ENCODE data around the gene PLIN1.

Gene PLIN1

GRCh38 chr15:89652131-89652530 lies 27.0 kb downstream of the PLIN1 start:
- DNase-seq (ENCODE audit: extremely low spot score) = no peak
- CTCF ChIA-PET = no interaction called here
- TF ChIP-seq HDGF (IDR thresholded peaks at IDR 0.05; ENCODE audit: borderline replicate concordance) = no peak
- TF ChIP-seq SP1 (IDR thresholded peaks at IDR 0.05) = no peak
- TF ChIP-seq PKNOX1 (IDR thresholded peaks at IDR 0.05) = no peak
- TF ChIP-seq SUZ12 (IDR thresholded peaks at IDR 0.05) = no peak
- TF ChIP-seq BHLHE40 (IDR thresholded peaks at IDR 0.05; ENCODE audit: borderline replicate concordance) = no peak
- no peak for TF ChIP-seq ZNF384 (IDR thresholded peaks at IDR 0.05)
- no peak for TF ChIP-seq FOXK2 (IDR thresholded peaks at IDR 0.05)
- POLR2A ChIA-PET = no interaction called here

GRCh38 chr15:89649716-89650115 lies 29.5 kb downstream of the PLIN1 start:
- ChIA-PET POLR2A (no interaction called here), CTCF (no interaction called here)
- TF ChIP-seq TARDBP (IDR thresholded peaks at IDR 0.05) (no peak), ELF4 (IDR thresholded peaks at IDR 0.05) (no peak), HDGF (IDR thresholded peaks at IDR 0.05; ENCODE audit: borderline replicate concordance) (no peak), ARNT (IDR thresholded peaks at IDR 0.05) (no peak), FOXK2 (IDR thresholded peaks at IDR 0.05) (no peak), NFRKB (IDR thresholded peaks at IDR 0.05) (no peak), PKNOX1 (IDR thresholded peaks at IDR 0.05) (no peak), SUZ12 (IDR thresholded peaks at IDR 0.05) (no peak), FOXA1 (IDR thresholded peaks at IDR 0.05) (no peak), BHLHE40 (IDR thresholded peaks at IDR 0.05; ENCODE audit: borderline replicate concordance) (no peak), ZNF384 (IDR thresholded peaks at IDR 0.05) (no peak), SP1 (IDR thresholded peaks at IDR 0.05) (no peak), FOXM1 (IDR thresholded peaks at IDR 0.05; ENCODE audit: borderline replicate concordance) (no peak), LEF1 (IDR thresholded peaks at IDR 0.05; ENCODE audit: borderline replicate concordance) (no peak), CTBP1 (IDR thresholded peaks at IDR 0.05; ENCODE audit: borderline replicate concordance) (no peak), L3MBTL2 (conservative IDR thresholded peaks at IDR 0.05) (no peak)
- no peak for DNase-seq (ENCODE audit: extremely low spot score)

GRCh38 chr15:89649013-89649625 lies 30.0 kb downstream of the PLIN1 start:
- DNase-seq (ENCODE audit: extremely low spot score) = no peak
- CTCF ChIA-PET = no interaction called here
- no peak for TF ChIP-seq LEF1 (IDR thresholded peaks at IDR 0.05; ENCODE audit: borderline replicate concordance)
- TF ChIP-seq ARNT (IDR thresholded peaks at IDR 0.05) = no peak
- no peak for TF ChIP-seq PKNOX1 (IDR thresholded peaks at IDR 0.05)
- TF ChIP-seq HDGF (IDR thresholded peaks at IDR 0.05; ENCODE audit: borderline replicate concordance) = no peak
- TF ChIP-seq L3MBTL2 (conservative IDR thresholded peaks at IDR 0.05) = no peak
- TF ChIP-seq SUZ12 (IDR thresholded peaks at IDR 0.05) = no peak
- no peak for TF ChIP-seq FOXA1 (IDR thresholded peaks at IDR 0.05)
- TF ChIP-seq SP1 (IDR thresholded peaks at IDR 0.05) = no peak
- TF ChIP-seq BHLHE40 (IDR thresholded peaks at IDR 0.05; ENCODE audit: borderline replicate concordance) = no peak
- no peak for TF ChIP-seq ZNF384 (IDR thresholded peaks at IDR 0.05)
- no peak for TF ChIP-seq FOXM1 (IDR thresholded peaks at IDR 0.05; ENCODE audit: borderline replicate concordance)
- TF ChIP-seq ELF4 (IDR thresholded peaks at IDR 0.05) = no peak
- no peak for TF ChIP-seq NFRKB (IDR thresholded peaks at IDR 0.05)
- no peak for TF ChIP-seq TARDBP (IDR thresholded peaks at IDR 0.05)
- TF ChIP-seq FOXK2 (IDR thresholded peaks at IDR 0.05) = no peak
- TF ChIP-seq CTBP1 (IDR thresholded peaks at IDR 0.05; ENCODE audit: borderline replicate concordance) = no peak
- POLR2A ChIA-PET = no interaction called here

- no peak for DNase-seq (ENCODE audit: extremely low spot score)
- POLR2A ChIA-PET = interaction anchor here (1.5 to 2.4 kb wide), 2 partner anchors 17 to 102 kb away, joined by 6 to 8 read pairs; partner anchors contain the start of gene MESP1
- CTCF ChIA-PET = interaction anchor here (1.0 to 1.1 kb wide), 3 partner anchors 14 to 439 kb away, joined by 3 to 5 read pairs (median 4); no protein-coding TSS in a partner anchor
- no peak for TF ChIP-seq ZNF384 (IDR thresholded peaks at IDR 0.05)
- TF ChIP-seq FOXA1 (IDR thresholded peaks at IDR 0.05) = no peak
- no peak for TF ChIP-seq L3MBTL2 (conservative IDR thresholded peaks at IDR 0.05)
- TF ChIP-seq FOXK2 (IDR thresholded peaks at IDR 0.05) = no peak
- no peak for TF ChIP-seq BHLHE40 (IDR thresholded peaks at IDR 0.05; ENCODE audit: borderline replicate concordance)
These were observed 30.8 kb downstream of the PLIN1 start for GRCh38 chr15:89648106-89649012.

GRCh38 chr15:89647191-89647851 lies 31.8 kb downstream of the PLIN1 start:
- DNase-seq (ENCODE audit: extremely low spot score) = peak; percentile 93
- ChIA-PET POLR2A (interaction anchor here (1.5 to 2.4 kb wide), 2 partner anchors 18 to 103 kb away, joined by 6 to 8 read pairs; partner anchors contain the start of gene MESP1), CTCF (interaction anchor here (0.6 to 1.8 kb wide), 8 partner anchors 10 to 937 kb away, joined by 3 to 12 read pairs (median 4); no protein-coding TSS in a partner anchor)
- TF ChIP-seq LEF1 (IDR thresholded peaks at IDR 0.05; ENCODE audit: borderline replicate concordance) (no peak), CTBP1 (IDR thresholded peaks at IDR 0.05; ENCODE audit: borderline replicate concordance) (no peak), FOXA1 (IDR thresholded peaks at IDR 0.05) (no peak), SP1 (IDR thresholded peaks at IDR 0.05) (no peak), HDGF (IDR thresholded peaks at IDR 0.05; ENCODE audit: borderline replicate concordance) (no peak), ZNF384 (IDR thresholded peaks at IDR 0.05) (no peak), PKNOX1 (IDR thresholded peaks at IDR 0.05) (no peak), SUZ12 (IDR thresholded peaks at IDR 0.05) (no peak), ARNT (IDR thresholded peaks at IDR 0.05) (no peak), L3MBTL2 (conservative IDR thresholded peaks at IDR 0.05) (no peak), BHLHE40 (IDR thresholded peaks at IDR 0.05; ENCODE audit: borderline replicate concordance) (no peak)

Data from HEK293T (cell line).